HG03558 (cell line): ENCODE measurements around the gene PPP1R36.
"Not testable (repeated sequence)": the region's sequence is repeated elsewhere in the genome, so short reads cannot be mapped to it uniquely, and the experiment has no call there.

Experiments
- ATAC-seq: cut with Tn5 transposase; IDR thresholded peaks from one replicate; pipeline ENCODE4 v1.9.1; 2021; ENCODE audit warnings: moderate number of reproducible peaks; ENCODE audit not compliant: unreplicated experiment; ENCODE audit errors: extremely low read depth

The PPP1R36 gene

GRCh38 chr14:64563696-64564095 lies 13.9 kb downstream of the PPP1R36 start:
- no peak for ATAC-seq

- ATAC-seq: no peak
Observed at GRCh38 chr14:64566651-64567122, 16.9 kb downstream of the PPP1R36 start.

- no peak for ATAC-seq
Observed at GRCh38 chr14:64569138-64569631, 19.4 kb downstream of the PPP1R36 start.

- not testable (repeated sequence) for ATAC-seq
Observed at GRCh38 chr14:64569646-64570045, 19.9 kb downstream of the PPP1R36 start.

GRCh38 chr14:64572386-64573104 lies 22.8 kb downstream of the PPP1R36 start:
- no peak for ATAC-seq

- ATAC-seq: no peak
Observed at GRCh38 chr14:64573109-64573508, 23.3 kb downstream of the PPP1R36 start.

- no peak for ATAC-seq
Observed at GRCh38 chr14:64574371-64575107, 24.8 kb downstream of the PPP1R36 start.

GRCh38 chr14:64577211-64577610 lies 27.4 kb downstream of the PPP1R36 start:
- no peak for ATAC-seq

GRCh38 chr14:64580467-64580866 lies 30.7 kb downstream of the PPP1R36 start:
- ATAC-seq: no peak

- no peak for ATAC-seq
Observed at GRCh38 chr14:64581363-64581762, 31.6 kb downstream of the PPP1R36 start.

GRCh38 chr14:64581817-64582216 lies 32.1 kb downstream of the PPP1R36 start:
- no peak for ATAC-seq

GRCh38 chr14:64584190-64584589 lies 34.4 kb downstream of the PPP1R36 start:
- ATAC-seq: no peak

- no peak for ATAC-seq
Observed at GRCh38 chr14:64591809-64592208, 42.0 kb downstream of the PPP1R36 start.

GRCh38 chr14:64594438-64594837 lies 44.7 kb downstream of the PPP1R36 start:
- ATAC-seq: no peak

GRCh38 chr14:64598404-64598803 lies 48.6 kb downstream of the PPP1R36 start:
- ATAC-seq: no peak

GRCh38 chr14:64601571-64601970 lies 51.8 kb downstream of the PPP1R36 start:
- no peak for ATAC-seq

GRCh38 chr14:64602826-64603225 lies 53.1 kb downstream of the PPP1R36 start:
- ATAC-seq: no peak

- no peak for ATAC-seq
Observed at GRCh38 chr14:64604001-64604400, 54.2 kb downstream of the PPP1R36 start.

GRCh38 chr14:64604881-64605280 lies 55.1 kb downstream of the PPP1R36 start:
- no peak for ATAC-seq

- ATAC-seq: no peak
Observed at GRCh38 chr14:64605926-64606685, 56.3 kb downstream of the PPP1R36 start.
